ENCODE results near the gene BBS12.

BBS12 gene

DNA sequence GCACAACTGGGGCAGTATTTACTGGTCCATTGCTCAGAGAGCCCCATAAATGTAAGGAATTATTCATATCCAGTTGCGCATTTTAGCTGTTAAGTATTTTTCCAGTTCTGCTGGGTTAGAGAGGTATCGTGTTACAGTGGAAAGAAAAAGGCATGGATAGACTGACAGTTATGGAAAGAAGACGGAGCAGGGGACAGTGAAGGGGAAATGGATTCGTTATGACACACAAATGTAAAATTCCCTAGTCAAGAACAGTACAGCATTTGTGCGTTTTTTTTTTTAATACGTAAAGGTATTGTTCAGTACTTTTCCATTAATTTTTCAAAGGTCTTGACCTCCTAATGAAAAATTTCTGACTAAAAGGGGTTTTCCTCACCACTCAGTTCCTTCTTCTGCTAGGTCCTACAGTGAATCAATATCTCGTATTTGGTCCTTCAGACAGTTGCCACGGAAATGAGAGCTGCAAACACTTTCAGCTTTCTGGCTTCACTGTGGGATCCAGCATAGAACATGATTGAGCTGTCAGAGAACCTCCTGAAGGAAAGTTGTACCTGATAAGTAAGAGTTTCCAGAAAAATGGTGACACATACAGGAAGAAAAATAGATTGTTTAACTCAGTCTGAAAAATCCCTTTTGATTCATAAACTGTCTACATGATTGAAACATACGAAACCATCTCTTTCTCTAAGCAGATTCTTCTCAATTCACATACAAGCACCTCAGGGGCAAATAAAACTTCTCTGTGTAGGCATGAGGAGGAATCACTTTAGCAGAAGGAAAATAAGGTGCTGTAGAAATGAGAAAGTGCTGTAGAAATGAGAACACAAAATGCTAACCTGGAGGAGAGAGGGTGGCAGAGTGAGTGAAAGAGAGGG, 21.8 kb upstream of the BBS12 start:
- no peak for TF ChIP-seq CTCF (IDR thresholded peaks at IDR 0.05; ENCODE audit: low read depth, low read length, missing control alignments)
- no peak for DNase-seq (ENCODE audit: low read depth)
- H3K4me3 ChIP-seq (ENCODE audit: low read depth, low read length), result no peak overlapping the region

- no peak for DNase-seq (ENCODE audit: low read depth)
- TF ChIP-seq CTCF (IDR thresholded peaks at IDR 0.05; ENCODE audit: low read depth, low read length, missing control alignments), result no peak
- H3K4me3 ChIP-seq (ENCODE audit: low read depth, low read length), result no peak overlapping the region
Observed at GRCh38 chr4:122711919-122712318, 20.6 kb upstream of the BBS12 start.

DNA sequence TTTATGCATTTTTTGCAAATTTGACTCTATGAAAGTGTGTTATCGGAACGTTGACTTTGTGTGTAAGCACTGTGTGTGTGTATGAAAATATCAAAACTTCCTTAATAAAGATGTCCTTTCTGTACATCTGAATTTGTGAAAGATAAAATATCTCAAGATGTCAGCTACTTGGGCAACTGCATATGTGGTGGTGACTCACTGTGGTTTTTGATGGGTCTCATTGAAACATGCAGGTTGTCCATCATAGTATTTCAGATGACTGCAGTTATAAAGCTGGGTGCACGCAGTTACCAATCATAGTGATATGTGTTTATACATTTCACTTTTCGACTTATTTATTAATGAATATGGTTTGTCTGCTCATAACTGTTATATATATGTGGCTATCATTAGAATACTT, 19.7 kb upstream of the BBS12 start:
- H3K4me3 ChIP-seq (ENCODE audit: low read depth, low read length), result no peak overlapping the region
- DNase-seq (ENCODE audit: low read depth), result no peak
- no peak for TF ChIP-seq CTCF (IDR thresholded peaks at IDR 0.05; ENCODE audit: low read depth, low read length, missing control alignments)

DNA sequence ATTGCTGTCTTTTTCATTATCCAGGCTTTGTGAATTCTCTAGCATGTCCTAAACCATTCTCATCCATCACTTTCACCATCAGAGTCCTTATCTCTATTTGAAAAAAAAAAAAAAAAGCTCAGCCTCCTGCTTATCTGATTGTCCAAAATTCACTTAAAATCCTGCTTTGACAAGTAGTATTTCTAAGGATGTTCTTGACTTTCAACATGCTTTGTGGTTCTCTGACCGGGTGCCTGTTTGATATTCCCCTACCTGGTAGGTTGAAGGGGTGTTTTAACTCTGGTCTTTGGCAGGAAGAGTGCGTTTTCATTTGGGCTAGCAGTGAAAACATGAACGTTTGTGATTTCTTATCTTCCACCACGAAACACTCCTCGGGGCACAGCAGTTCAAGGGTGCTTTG, 17.3 kb upstream of the BBS12 start:
- no peak overlapping the region for H3K4me3 ChIP-seq (ENCODE audit: low read depth, low read length)
- no peak for TF ChIP-seq CTCF (IDR thresholded peaks at IDR 0.05; ENCODE audit: low read depth, low read length, missing control alignments)
- no peak for DNase-seq (ENCODE audit: low read depth)

DNA sequence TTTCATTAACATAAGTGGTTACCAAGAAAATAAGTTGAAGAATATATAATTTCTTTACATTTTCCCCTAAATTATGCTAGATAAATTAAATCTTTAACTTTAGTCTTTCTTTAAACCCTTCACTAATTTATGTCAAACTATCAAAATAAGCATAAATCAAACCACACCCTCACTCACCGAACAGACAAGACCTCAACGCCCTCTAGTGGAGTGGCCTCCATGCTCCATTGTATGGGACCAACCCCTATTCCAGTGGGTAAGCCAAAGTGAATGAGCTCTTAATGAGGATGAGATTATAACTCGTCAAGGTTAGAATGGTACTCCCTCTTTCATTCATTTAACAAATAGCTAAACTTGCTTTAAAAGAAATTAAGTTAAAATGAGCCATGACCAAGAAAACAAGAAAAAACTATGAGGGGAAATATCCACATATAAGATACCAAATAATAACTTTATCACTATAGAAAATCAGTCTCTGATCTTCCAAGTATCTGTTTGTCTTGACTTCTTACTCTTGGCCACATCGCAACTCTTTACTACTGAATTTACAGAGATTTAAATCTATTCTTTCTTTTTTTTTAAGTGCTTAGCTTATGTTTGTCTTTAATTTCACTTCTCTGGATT, 15.6 kb upstream of the BBS12 start:
- DNase-seq (ENCODE audit: low read depth), result no peak
- peak; percentile 86 for TF ChIP-seq CTCF (IDR thresholded peaks at IDR 0.05; ENCODE audit: low read depth, low read length, missing control alignments)
- no peak overlapping the region for H3K4me3 ChIP-seq (ENCODE audit: low read depth, low read length)

GRCh38 chr4:122718281-122718680, 14.2 kb upstream of the BBS12 start:
- no peak for DNase-seq (ENCODE audit: low read depth)
- no peak overlapping the region for H3K4me3 ChIP-seq (ENCODE audit: low read depth, low read length)
- TF ChIP-seq CTCF (IDR thresholded peaks at IDR 0.05; ENCODE audit: low read depth, low read length, missing control alignments), result no peak

Data from GM12864 (cell line).